ENCODE data around the gene LARP4B.

- TF ChIP-seq CTCF (IDR thresholded peaks at IDR 0.05), result no peak
- TF ChIP-seq POLR2AphosphoS5 (IDR thresholded peaks at IDR 0.05), result no peak
- TF ChIP-seq POLR2A (IDR thresholded peaks at IDR 0.05), result no peak
- TF ChIP-seq EP300 (IDR thresholded peaks at IDR 0.05), result no peak
These were observed 91.8 kb downstream of the LARP4B start for GRCh38 chr10:839550-840205.

All from stomach (tissue), 4 donors.